HFFc6 (cell line): ENCODE results near the gene DCAF15. TPM values are rescaled to one million over a fixed set of nuclear protein-coding genes. Genes with fewer than 3 reads are reported as not detected.

ENCODE experiments used
- DNase-seq: peaks from one replicate; pipeline ENCODE4 v3.0.0-alpha.2; 2018
- H3K27ac Mint-ChIP-seq: 2 replicates; pipeline ENCODE4 v1.8.0; 2020; ENCODE audit warnings: mild to moderate bottlenecking, mixed read lengths
- H3K27me3 Mint-ChIP-seq: 2 replicates; pipeline ENCODE4 v1.8.0; 2021; ENCODE audit warnings: mild to moderate bottlenecking, moderate library complexity, mixed read lengths; ENCODE audit not compliant: insufficient read depth
- H3K36me3 Mint-ChIP-seq: 2 replicates; pipeline ENCODE4 v1.8.0; 2021; ENCODE audit warnings: low read depth, mixed read lengths
- H3K4me1 Mint-ChIP-seq: 2 replicates; pipeline ENCODE4 v1.8.0; 2020; ENCODE audit warnings: low read depth, mixed read lengths
- H3K4me3 Mint-ChIP-seq: 2 replicates; pipeline ENCODE4 v1.8.0; 2020; ENCODE audit warnings: mild to moderate bottlenecking, moderate library complexity, mixed read lengths
- H3K9me3 Mint-ChIP-seq: 2 replicates; pipeline ENCODE4 v1.8.0; 2020; ENCODE audit warnings: mild to moderate bottlenecking, mixed read lengths
- CTCF ChIP-seq: fragments of 200-600 bp; sonication (generic); IDR thresholded peaks from 2 replicates; pipeline ENCODE4 v1.5.0; 2021; ENCODE audit warnings: antibody characterized with exemption, mild to moderate bottlenecking
- long read RNA-seq: library from polyadenylated mRNA; unstranded; transcript quantifications from one replicate; pipeline ENCODE4 v2.0.0, GENCODE V29; 2019
- total RNA-seq, 6 experiments: library from RNA; stranded (reverse); fragmentation: NEBNext Ultra II Directional; extraction: Animal tissue kit (Norgen Biotek cat#: 25700); gene quantifications; 2 replicates in 1 of 6; 3 replicates in 5 of 6; pipeline ENCODE4 v1.2.3, GENCODE V29; 2021

DCAF15 gene
- 10 to 100 TPM; 19.9 to 29.0 (median 26.5) TPM for total RNA-seq
- long read RNA-seq, result 0 reads

GRCh38 chr19:13952154-13952930 is at the start of gene DCAF15:
Gene DCAF15 (plus strand): TSS chr19:13952509. CDS start chr19:13952513, 4 bp downstream.
- Mint-ChIP-seq H3K4me1 (peaks cover 16% of the 10 kb centered on the region), H3K36me3 (no peaks in the 10 kb centered on the region), H3K27ac (peak within 1 kb of the TSS; percentile 79), H3K27me3 (no peaks in the 10 kb centered on the region), H3K4me3 (peak within 1 kb of the TSS; percentile 93), H3K9me3 (no peaks in the 10 kb centered on the region)
- peak; percentile 31 for TF ChIP-seq CTCF
- peak; percentile 100 for DNase-seq

- peaks cover 24% of the 10 kb centered on the region for H3K4me1 Mint-ChIP-seq
- H3K27me3 Mint-ChIP-seq, result no peaks in the 10 kb centered on the region
- H3K27ac Mint-ChIP-seq, result no peak overlapping the region
- no peaks in the 10 kb centered on the region for H3K36me3 Mint-ChIP-seq
- H3K4me3 Mint-ChIP-seq, result no peak overlapping the region
- peak; percentile 62; the same call in 1 of the 2 replicates for TF ChIP-seq CTCF
- H3K9me3 Mint-ChIP-seq, result no peaks in the 10 kb centered on the region
- no peak for DNase-seq
These were observed 49.2 kb upstream of the DCAF15 start for GRCh38 chr19:13902993-13903555.

- Mint-ChIP-seq H3K27me3 (no peaks in the 10 kb centered on the region), H3K36me3 (no peaks in the 10 kb centered on the region; the same call in 1 of the 2 replicates)
These were observed 46.4 kb upstream of the DCAF15 start, which contains the start of the genes BRME1 and CC2D1A for GRCh38 chr19:13905634-13906520. Gene BRME1 (minus strand): TSS chr19:13906117. CDS start chr19:13904892, 1,225 bp downstream. Gene CC2D1A (plus strand): TSS chr19:13906201. CDS start chr19:13906442, 241 bp downstream.

GRCh38 chr19:13906521-13906904 is 45.8 kb upstream of the DCAF15 start:
- Mint-ChIP-seq H3K4me3 (peak overlapping the region; percentile 86), H3K27ac (no peak overlapping the region), H3K4me1 (peaks cover 13% of the 10 kb centered on the region; the same call in 1 of the 2 replicates), H3K9me3 (no peaks in the 10 kb centered on the region), H3K27me3 (no peaks in the 10 kb centered on the region), H3K36me3 (no peaks in the 10 kb centered on the region; the same call in 1 of the 2 replicates)
- DNase-seq, result no peak
- no peak for TF ChIP-seq CTCF

More at GRCh38 chr19:13905634-13906520, 46.4 kb upstream of the DCAF15 start, which contains the start of the genes BRME1 and CC2D1A:
- peak within 1 kb of the TSS; percentile 86 for H3K4me3 Mint-ChIP-seq
- peaks cover 13% of the 10 kb centered on the region; the same call in 1 of the 2 replicates for H3K4me1 Mint-ChIP-seq
- no peaks in the 10 kb centered on the region for H3K9me3 Mint-ChIP-seq
- peak; percentile 79 for DNase-seq
- H3K27ac Mint-ChIP-seq, result peak within 1 kb of the TSS; percentile 16; the same call in 1 of the 2 replicates
- no peak for TF ChIP-seq CTCF

GRCh38 chr19:13906910-13907309 is 45.4 kb upstream of the DCAF15 start:
- no peak for TF ChIP-seq CTCF
- peaks cover 2% of the 10 kb centered on the region; the same call in 1 of the 2 replicates for H3K36me3 Mint-ChIP-seq
- no peak for DNase-seq
- peaks cover 13% of the 10 kb centered on the region; the same call in 1 of the 2 replicates for H3K4me1 Mint-ChIP-seq
- no peaks in the 10 kb centered on the region for H3K27me3 Mint-ChIP-seq
- H3K4me3 Mint-ChIP-seq, result peak overlapping the region; percentile 86
- no peak overlapping the region; the same call in 1 of the 2 replicates for H3K27ac Mint-ChIP-seq
- no peaks in the 10 kb centered on the region for H3K9me3 Mint-ChIP-seq
